ENCODE data around the gene CD207.
"Not testable (repeated sequence)": the region's sequence is repeated elsewhere in the genome, so short reads cannot be mapped to it uniquely, and the experiment has no call there.

The CD207 gene

DNA sequence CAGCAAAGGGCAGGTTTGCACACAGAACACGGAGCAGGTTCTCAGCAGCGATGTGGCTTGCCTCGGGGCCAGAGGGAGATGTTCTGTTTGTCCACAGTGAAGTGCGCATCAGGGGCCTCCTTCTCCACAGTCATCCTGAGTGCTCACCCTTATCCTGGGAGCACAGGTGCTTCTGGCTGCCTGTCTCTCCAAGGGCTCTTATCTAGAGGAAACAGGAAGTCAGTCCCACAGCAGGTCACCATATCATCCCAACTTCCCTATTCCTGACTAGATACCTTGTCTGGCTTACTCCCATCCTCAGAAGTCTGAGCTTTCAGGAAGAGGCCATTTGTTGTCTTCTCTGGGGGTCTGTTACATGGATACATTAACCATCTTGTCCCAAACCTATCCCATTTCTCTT, at the start of gene CD207:
TSS of gene CD207 (minus strand) at position 174 of the 400 bp plus-strand sequence. CDS start at position 134, 40 bp downstream.
- DNase-seq (ENCODE audit: low read depth in 2 of 2) = no peak

DNA sequence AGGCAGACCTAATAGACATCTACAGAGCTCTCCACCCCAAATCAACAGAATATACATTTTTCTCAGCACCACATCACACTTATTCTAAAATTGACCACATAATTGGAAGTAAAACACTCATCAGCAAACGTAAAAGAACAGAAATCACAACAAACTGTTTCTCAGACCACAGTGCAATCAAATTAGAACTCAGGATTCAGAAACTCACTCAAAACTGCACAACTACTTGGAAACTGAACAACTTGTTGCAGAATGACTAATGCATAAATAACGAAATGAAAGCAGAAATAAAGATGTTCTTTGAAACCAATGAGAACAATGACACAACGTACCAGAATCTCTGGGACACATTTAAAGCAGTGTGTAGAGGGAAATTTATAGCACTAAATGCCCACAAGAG, 42.9 kb upstream of the CD207 start:
- not testable (repeated sequence) for DNase-seq (ENCODE audit: low read depth in 2 of 2)

DNA sequence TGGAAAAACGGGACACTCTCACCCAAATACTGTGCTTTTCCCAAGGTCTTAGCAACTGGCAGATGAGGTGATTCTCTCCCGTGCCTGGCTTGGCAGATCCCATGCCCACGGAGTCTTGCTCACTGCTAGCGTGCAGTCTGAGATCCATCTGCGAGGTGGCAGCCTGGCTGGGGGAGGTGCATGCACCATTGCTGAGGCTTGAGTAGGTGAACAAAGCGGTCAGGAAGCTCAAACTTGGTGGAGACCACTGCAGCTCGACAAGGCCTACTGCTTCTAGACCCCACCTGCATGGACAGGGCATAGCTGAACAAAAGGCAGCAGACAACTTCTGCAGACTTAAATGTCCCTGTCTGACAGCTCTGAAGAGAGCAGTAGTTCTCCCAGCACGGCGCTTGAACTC, 40.5 kb upstream of the CD207 start:
- DNase-seq (ENCODE audit: low read depth in 2 of 2) = not testable (repeated sequence)

DNA sequence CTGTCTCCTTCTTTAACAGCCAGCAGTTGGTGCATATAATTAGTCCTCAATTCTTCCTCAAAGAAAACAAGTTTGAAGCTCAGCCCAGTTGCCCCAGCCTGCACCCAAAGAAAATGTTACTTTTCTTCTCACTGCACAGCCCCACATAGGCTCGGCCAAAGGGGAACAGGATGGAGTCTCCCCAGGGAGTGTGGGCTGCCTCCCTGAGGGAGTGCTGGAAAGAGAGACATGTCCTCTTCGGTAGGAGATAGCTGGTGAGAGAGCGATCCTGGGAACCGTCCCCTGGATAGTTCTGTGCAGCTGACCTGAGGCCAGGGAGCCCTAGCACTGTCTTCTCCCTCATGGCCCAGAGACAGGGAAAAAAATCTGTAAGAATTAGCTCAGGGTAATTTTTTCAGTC, 37.9 kb upstream of the CD207 start:
- DNase-seq (ENCODE audit: low read depth in 2 of 2) = no peak

DNA sequence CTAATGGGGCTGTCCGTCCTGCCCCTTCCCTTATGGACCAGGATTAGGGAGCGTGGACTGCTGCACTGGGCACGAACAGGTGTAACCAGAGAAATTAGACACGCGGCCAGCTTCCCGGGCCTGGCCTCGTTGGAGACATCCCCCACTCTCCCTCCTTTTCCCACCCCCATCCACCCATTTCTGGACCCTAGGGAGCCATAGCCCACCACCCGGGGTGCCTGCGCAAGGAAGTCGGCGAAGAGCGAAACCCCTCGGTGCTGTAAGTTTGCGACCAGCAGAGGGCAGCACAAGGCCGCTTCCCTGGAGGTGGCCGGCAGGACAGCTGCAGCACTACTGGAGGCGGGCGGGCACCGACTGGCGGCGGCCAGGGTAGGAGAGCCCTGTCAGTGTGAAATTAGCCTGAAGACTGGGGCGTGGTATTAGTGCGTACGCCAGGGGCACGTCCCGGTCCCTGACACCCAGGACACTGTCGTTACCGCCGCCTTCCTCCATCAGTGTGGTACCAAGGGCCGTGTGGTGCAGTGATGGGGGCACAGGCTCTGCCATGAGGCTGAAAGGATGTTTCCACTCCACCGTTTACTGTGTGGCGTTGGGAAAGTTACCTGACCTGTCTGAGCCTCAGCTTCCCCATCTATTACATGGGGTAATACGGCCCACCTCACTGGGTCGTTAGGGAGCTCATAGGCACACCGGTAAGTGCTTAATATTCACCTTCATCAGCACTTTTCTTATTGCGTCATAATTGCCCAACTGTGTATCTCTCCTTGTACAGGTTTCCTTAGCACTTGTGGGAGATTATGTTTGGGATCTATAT, 36.0 kb upstream of the CD207 start:
- peak in 1 of 2 experiments; percentile 13 for DNase-seq (ENCODE audit: low read depth in 2 of 2)

DNA sequence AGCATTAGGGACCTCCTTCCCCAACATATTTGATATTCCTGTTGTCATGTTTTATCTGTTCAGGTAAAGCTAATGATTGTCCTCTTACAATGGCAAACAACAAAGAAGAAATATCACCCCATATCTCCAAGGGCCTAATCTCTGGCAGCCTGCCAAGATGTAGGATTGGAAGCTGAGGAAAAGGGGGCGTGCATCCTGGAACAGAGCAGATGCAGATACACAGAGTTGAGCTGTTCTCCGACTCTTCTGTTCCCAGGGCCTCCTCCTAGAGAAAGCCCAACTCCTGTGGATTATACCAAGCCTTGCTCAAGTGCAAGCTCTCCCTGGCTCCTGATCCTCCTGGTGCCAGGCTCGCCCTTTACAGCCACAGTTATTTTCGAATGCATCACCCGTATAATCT, 35.2 kb upstream of the CD207 start:
- no peak for DNase-seq (ENCODE audit: low read depth in 2 of 2)

GRCh38 chr2:70868970-70869369, 33.4 kb upstream of the CD207 start:
- no peak for DNase-seq (ENCODE audit: low read depth in 2 of 2)

DNA sequence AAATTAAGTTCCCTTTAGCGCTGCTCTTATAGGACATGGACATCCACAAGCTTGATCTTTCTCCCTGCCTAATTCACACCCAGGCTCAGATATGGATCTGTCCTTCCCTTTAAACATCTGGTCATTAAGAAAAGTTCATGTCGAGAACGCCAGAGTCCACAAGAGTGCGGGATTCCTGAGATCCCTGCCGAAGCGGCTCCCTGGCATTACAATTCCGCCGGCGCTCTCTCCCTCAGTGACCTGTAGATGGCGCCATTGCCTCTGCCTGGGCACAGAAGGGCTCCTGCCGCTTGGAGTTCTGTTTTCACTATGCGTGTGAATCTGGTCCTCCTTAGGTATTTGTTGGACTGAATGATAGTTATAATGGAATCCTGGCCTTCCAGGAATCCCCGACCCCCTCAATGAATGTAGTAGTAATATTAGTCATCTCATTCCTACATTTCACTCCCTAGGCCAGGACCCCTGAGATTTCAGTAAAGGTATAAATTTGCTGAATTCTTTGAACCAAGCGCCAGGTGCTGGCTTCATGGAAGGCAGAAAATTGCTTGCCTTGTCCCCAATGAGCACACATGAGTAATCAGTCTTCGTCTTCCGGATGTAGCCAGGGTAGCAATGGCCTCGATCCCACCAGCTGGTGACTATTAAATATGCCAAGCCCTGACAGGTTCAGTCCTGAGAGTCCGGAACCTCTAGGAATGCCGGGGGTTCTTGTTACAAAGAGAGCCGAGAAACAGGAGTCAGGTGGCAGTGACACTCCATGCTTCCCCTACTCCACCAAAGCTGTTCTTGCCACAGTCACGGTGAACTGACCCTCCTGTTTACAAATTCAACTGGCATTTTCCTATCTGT, 26.4 kb upstream of the CD207 start:
- DNase-seq (ENCODE audit: low read depth in 2 of 2) = peak; percentile 25 to 40

DNA sequence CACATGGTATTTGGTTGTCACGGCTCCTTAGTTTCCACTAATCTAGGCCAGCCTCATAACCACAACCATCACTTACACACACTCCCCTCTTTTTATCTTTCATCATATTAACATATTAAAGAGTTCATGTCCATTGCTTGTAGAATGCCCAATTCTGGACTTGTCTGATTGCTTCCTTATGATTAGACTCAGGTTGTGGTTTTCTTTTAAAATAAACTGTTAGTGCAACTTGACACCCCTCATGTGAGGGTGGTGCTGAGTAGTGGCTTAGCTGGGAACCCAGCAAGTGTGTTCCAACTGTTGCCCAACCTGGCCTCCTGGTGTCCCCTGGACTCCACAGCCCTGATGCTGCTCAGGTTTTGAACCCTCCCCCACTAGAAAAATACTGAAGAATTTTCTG, 20.1 kb upstream of the CD207 start:
- DNase-seq (ENCODE audit: low read depth in 2 of 2) = no peak

DNA sequence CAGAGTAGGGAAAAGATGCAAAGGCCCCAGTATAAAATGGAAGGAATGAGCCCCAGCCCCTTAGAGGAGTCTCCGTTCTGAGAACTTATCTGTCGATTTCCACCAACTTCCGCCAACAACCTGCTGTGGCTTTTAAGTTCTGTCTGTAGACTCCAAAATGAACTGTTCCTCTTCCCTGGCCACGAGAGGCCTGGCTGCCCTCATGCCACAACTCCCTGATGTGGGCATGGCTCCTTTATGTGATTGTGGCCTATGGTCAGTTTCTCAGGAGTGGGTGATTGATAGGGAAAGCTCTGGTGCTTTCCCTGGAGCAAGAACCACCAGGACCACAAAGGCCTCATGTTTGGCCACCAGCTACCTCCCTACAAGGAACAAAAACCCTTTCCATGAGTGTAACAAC, 18.8 kb upstream of the CD207 start:
- DNase-seq (ENCODE audit: low read depth in 2 of 2) = no peak

- no peak for DNase-seq (ENCODE audit: low read depth in 2 of 2)
Measured at GRCh38 chr2:70852824-70853223, 17.2 kb upstream of the CD207 start.

DNA sequence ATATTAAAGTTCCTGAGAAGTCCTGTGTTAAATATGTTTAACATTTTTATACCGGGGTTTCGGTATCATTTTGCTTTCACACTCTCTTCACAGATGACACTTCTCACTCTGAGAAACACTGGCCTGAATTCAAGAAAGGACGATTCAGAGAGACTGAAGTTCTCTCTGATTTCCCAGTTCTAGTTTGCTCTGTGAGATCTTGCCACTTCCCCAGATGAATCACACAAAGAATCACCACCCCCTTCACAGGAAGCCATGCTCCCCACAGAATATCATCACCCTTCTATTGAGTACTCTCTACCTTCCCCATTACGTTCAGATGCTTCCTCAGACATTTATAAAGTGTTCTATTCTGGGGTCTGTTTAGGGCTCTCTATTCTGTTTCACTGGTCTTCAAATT, 16.1 kb upstream of the CD207 start:
- DNase-seq (ENCODE audit: low read depth in 2 of 2) = no peak

DNA sequence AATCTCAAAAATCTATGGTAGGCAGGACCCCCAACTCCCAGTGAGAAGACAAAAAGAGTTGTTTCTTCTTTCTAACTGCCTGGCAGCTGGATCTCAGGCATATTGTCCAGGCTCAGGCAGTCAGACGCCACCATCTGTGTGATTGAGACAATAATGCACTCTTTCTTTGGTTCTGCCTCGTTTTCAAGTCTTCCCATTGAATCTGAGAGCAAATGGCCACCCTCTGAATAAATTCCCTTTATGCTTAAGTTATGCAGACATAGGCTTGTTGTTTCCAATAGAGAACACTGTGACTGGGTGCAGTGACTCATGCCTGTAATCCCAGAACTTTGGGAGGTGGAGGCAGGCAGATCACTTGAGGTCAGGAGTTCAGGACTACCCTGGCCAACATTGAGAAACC, 15.3 kb upstream of the CD207 start:
- DNase-seq (ENCODE audit: low read depth in 2 of 2) = no peak

GRCh38 chr2:70842401-70842800, 6.8 kb upstream of the CD207 start:
- DNase-seq (ENCODE audit: low read depth in 2 of 2) = no peak

GRCh38 chr2:70837980-70838925, 2.6 kb upstream of the CD207 start:
- DNase-seq (ENCODE audit: low read depth in 2 of 2) = no peak

GRCh38 chr2:70834881-70835280, 735 bp downstream of the CD207 start:
- no peak for DNase-seq (ENCODE audit: low read depth in 2 of 2)

- DNase-seq (ENCODE audit: low read depth in 2 of 2) = no peak
Measured at GRCh38 chr2:70834106-70834505, 1.5 kb downstream of the CD207 start.

DNA sequence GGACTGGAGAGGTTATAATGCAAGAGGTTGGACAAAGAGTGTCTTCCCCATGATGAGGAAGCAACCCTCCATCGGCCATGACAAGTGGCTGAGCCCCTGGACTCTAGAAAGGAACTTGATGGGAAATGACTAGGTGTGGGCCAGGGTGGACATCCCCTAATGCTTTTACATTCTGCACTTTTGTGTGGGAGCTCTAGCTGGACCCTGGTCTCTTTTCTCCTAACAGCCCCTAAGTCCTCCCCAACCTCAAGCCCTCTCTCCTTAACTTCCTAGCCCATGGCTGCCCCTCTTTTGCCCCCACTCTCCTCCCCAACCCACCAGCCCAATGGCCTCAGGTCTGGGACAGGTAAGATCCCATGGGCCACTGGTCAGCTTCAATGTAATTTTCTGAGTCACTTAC, 2.4 kb downstream of the CD207 start:
- DNase-seq (ENCODE audit: low read depth in 2 of 2) = no peak

DNA sequence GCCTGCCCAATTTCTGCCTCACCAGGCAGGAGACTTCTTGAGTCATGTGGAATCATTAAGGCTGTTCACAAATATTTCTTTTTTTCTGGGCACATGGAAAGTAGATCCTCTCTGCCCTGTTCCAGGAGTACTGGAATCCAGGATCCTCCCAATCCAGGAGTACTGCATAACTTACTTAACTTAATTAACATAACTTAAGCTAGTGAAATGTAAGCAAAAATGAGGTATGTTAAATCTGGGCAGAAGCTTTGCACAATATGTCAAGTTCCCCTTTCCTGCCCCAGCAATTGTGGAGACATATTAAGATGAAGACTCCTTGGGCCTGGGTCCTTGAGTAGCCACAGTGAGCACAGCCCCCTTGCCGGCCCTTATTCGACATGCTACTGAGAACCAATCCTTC, 3.2 kb downstream of the CD207 start:
- DNase-seq (ENCODE audit: low read depth in 2 of 2) = no peak

GRCh38 chr2:70831861-70832260, 3.8 kb downstream of the CD207 start:
- DNase-seq (ENCODE audit: low read depth in 2 of 2) = no peak

GRCh38 chr2:70830366-70830765, 5.2 kb downstream of the CD207 start:
- DNase-seq (ENCODE audit: low read depth in 2 of 2) = no peak

- no peak for DNase-seq (ENCODE audit: low read depth in 2 of 2)
Measured at GRCh38 chr2:70829916-70830315, 5.7 kb downstream of the CD207 start.

All from fibroblast of skin of left biceps (primary cell).